RWPE1 (cell line): ENCODE results near the gene PLXDC2.

Experiments used
- CTCF ChIA-PET: fragments of 350-600 bp; sonication (Branson Sonifier 250); formaldehyde crosslinking; extraction: SDS; loops from one replicate; lab custom pipeline; 2021; lab: Yijun Ruan, JAX
- POLR2A ChIA-PET: fragments of 400-600 bp; formaldehyde crosslinking; extraction: SDS; loops from one replicate; lab custom pipeline; 2020; ENCODE audit warnings: antibody characterized with exemption; ENCODE audit not compliant: low non-redundant PET; lab: Yijun Ruan, JAX
- DNase-seq: peaks from one replicate; pipeline ENCODE4 v3.0.0; 2012; ENCODE audit warnings: low spot score
- H3K27ac ChIP-seq: fragments of 450-650 bp; 2 replicates; pipeline ENCODE4 v1.5.1; 2017
- TF ChIP-seq, protein P1 (sequence below): fragments of 450-650 bp; conservative IDR thresholded peaks from 2 replicates; pipeline ENCODE4 v1.5.1; 2017; ENCODE audit warnings: low read depth, mild to moderate bottlenecking

The PLXDC2 gene

DNA sequence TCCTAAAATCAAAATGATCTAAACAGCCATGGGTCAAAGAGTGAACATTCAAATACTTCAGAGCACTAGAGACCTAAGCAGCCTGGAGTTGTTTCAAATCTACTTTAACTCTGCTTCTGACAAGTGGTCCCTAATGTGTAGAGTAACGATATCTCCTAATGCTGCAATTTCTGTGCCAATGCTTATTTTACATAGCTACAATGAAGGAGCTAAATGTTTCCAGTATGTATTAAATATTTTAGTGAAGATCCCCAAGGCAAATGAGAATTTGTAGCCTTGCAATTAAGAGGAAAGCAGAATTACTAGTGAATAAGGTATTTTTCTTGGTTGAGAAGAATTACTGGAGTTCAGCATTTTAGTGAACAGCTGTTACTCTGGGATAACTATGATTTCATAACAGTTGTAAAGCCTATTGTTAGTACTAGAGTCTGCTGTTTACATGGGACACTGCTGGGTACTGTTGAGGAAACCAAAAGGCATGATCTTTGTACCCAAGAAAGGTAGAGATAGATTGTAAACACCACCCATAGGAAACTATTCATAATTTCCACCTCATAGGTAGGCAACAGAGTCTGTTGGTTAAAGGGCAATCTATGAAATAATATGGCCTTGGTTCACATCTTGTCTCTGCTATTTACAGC is 271.9 kb downstream of the PLXDC2 start:
- TF ChIP-seq, protein P1, sequence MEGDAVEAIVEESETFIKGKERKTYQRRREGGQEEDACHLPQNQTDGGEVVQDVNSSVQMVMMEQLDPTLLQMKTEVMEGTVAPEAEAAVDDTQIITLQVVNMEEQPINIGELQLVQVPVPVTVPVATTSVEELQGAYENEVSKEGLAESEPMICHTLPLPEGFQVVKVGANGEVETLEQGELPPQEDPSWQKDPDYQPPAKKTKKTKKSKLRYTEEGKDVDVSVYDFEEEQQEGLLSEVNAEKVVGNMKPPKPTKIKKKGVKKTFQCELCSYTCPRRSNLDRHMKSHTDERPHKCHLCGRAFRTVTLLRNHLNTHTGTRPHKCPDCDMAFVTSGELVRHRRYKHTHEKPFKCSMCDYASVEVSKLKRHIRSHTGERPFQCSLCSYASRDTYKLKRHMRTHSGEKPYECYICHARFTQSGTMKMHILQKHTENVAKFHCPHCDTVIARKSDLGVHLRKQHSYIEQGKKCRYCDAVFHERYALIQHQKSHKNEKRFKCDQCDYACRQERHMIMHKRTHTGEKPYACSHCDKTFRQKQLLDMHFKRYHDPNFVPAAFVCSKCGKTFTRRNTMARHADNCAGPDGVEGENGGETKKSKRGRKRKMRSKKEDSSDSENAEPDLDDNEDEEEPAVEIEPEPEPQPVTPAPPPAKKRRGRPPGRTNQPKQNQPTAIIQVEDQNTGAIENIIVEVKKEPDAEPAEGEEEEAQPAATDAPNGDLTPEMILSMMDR = no peak
- no peak for DNase-seq
- POLR2A ChIA-PET = no interaction called here
- CTCF ChIA-PET = no interaction called here
- no peak overlapping the region for H3K27ac ChIP-seq

DNA sequence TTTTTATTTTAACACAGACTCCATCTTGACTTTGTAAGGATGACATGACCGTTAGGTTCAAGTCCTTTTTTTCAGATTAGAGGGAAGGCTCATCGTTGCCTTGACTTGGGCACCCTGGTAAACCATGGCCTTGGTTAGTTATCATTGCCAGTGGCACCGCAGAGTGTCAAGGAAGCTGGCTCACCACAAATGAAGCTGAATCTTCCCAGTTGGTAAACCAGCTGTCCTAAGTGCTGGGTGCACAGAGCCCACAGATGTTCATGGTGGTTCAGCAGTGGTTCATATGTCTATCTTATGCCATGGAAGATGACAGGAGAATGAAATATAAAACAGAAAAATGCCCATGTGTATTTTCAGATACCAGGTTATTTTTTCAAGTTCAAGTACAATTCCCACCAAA is 273.6 kb downstream of the PLXDC2 start:
- CTCF ChIA-PET = no interaction called here
- POLR2A ChIA-PET = no interaction called here
- TF ChIP-seq, protein P1 = no peak
- no peak overlapping the region for H3K27ac ChIP-seq
- DNase-seq = no peak

DNA sequence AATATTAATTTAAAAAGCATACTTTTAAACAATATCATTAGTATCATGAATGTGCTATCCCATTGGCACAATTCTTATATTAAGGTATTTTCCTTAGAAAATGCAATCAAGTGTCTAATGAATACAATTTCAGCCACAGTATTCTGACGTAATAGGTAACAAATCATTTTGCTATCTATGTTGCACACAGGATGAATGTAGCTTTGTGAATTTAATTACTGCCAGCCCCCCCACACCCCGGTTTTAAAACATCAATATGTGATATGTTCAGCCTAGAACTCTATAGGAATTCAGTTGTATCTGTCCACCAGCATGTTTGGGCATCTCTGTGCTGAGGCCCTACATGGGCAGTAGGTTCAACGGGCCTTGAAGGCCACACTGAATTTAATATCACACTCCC is 274.6 kb downstream of the PLXDC2 start:
- TF ChIP-seq, protein P1 = no peak
- no peak overlapping the region for H3K27ac ChIP-seq
- DNase-seq = no peak
- POLR2A ChIA-PET = no interaction called here
- CTCF ChIA-PET = no interaction called here

DNA sequence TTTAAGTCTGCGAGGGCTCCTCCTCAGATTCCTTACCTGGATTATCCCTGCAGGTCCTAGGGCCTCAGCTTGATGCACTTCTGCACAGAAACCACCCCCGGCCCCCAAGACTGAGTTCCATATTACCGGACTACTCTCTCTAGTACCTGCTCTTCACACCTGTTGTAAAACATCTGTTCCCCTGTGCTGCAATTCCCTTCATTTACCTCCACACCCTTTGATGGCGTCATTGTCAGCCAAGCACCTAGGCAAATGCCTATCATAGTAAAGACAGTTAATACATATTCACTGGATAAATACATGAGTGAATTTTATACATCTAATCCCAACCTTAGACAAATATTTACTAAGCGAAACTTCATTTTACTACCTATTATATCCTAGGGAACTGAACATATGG is 275.5 kb downstream of the PLXDC2 start:
- DNase-seq = no peak
- POLR2A ChIA-PET = no interaction called here
- TF ChIP-seq, protein P1 = no peak
- H3K27ac ChIP-seq = no peak overlapping the region
- CTCF ChIA-PET = no interaction called here

DNA sequence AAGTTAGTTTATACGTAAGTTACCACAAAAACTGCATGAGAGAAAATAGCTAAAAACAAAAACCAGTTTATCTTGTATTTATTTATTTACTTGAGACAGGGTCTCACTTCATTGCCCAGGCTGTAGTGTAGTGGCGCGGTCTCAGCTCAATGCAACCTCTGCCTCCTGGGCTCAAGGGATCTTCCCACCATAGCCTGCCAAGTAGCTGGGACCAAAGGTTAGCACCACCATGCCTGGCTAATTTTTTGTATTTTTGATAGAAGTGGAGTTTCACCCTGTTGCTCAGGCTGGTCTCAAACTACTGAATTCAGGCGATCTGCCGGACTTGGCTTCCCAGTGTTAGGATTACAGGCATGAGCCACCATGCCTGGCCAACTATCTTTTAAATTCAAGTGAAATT is 277.4 kb downstream of the PLXDC2 start:
- no peak for DNase-seq
- TF ChIP-seq, protein P1 = no peak
- CTCF ChIA-PET = interaction anchor here (0.7 kb wide), 1 partner anchor 183 kb away, joined by 4 read pairs; no protein-coding TSS in a partner anchor
- no peak overlapping the region for H3K27ac ChIP-seq
- POLR2A ChIA-PET = no interaction called here

DNA sequence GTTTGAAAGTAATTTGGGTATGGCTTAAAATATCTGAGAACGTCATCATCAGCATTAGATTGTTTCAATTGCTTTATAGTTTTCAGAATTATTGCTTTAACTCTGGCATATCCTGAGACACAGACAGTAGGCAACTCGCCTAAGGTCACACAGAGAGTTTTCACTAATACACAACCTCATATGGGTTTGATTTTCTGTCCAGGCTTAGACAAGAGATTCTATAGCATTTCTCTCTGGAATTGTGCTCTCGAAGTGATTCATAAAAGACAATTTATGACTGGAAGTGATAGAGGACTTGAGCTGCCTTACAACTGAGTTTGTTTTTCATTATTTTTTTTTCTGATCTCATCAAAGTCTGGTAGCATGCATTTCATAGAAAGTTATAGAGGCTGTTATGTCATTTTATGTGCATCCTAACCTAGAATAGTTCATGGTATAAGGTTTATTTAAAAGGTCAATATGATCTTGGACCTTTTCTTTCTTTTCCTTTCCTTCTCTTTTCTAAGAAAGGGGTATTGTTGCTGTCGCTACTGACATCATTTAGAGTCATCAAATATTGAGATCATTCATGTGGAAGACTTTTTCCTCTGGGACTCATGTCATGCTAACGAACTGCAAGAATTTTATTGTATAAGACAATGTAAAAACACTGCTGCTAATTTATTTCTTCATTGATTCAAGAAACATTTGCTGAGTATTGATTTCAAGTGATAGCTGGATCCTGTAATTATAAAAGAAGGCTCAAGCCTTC is 278.2 kb downstream of the PLXDC2 start:
- no peak for DNase-seq
- H3K27ac ChIP-seq = no peak overlapping the region
- POLR2A ChIA-PET = no interaction called here
- TF ChIP-seq, protein P1 = no peak
- CTCF ChIA-PET = no interaction called here
